ENCODE data around the gene MYL7. TPM values are rescaled to one million over a fixed set of nuclear protein-coding genes. Genes with fewer than 3 reads are reported as not detected.

The MYL7 gene
- total and polyA plus RNA-seq, 2 experiments from 2014 or later: 4.8 TPM; not detected in 1

GRCh38 chr7:44138698-44139097 is 2.4 kb downstream of the MYL7 start:
- H3K4me3 ChIP-seq: no peak overlapping the region
- DNase-seq (ENCODE audit: low spot score): no peak
- H3K27ac Mint-ChIP-seq: no peak overlapping the region
- ATAC-seq: peak; percentile 60
- no peaks in the 10 kb centered on the region for H3K36me3 ChIP-seq (ENCODE audit: insufficient read depth)
- H3F3A ChIP-seq (replicated peaks; ENCODE audit: low read depth): no peaks in the 10 kb centered on the region
- H3K4me1 ChIP-seq (ENCODE audit: insufficient read depth): no peaks in the 10 kb centered on the region
- H3K36me3 Mint-ChIP-seq (ENCODE audit: low read depth): no peaks in the 10 kb centered on the region
- no peak overlapping the region for H3K4me3 Mint-ChIP-seq
- no peaks in the 10 kb centered on the region for H3K79me2 ChIP-seq (replicated peaks; ENCODE audit: insufficient read depth)
- peaks cover 22% of the 10 kb centered on the region for H3K27me3 Mint-ChIP-seq (ENCODE audit: insufficient read depth, low read depth, poor library complexity)
- H2AFZ ChIP-seq: no peak overlapping the region
- H3K9me3 Mint-ChIP-seq: no peaks in the 10 kb centered on the region
- H3K4me1 Mint-ChIP-seq: no peaks in the 10 kb centered on the region
- H3K9me2 ChIP-seq (ENCODE audit: insufficient read depth): no peaks in the 10 kb centered on the region
- no peak overlapping the region for H3K4me2 ChIP-seq
- no peaks in the 10 kb centered on the region for H4K20me1 ChIP-seq (replicated peaks; ENCODE audit: insufficient read depth)
- no peak overlapping the region for H3K27ac ChIP-seq (ENCODE audit: low read depth)
- peaks cover 6% of the 10 kb centered on the region; the same call in 1 of the 2 replicates for H3K27me3 ChIP-seq (ENCODE audit: insufficient read depth)
- peak in 1 of 2 experiments; percentile 54; a peak in 3 of 4 replicates for TF ChIP-seq CTCF (conservative IDR thresholded peaks at IDR 0.05; ENCODE audit: low read depth in 2 of 2)
- no peak for TF ChIP-seq NANOG (IDR thresholded peaks at IDR 0.05; ENCODE audit: borderline replicate concordance)

- H3K27ac Mint-ChIP-seq: no peak overlapping the region
- DNase-seq (ENCODE audit: low spot score) (no peak), ATAC-seq (no peak)
- H3K79me2 ChIP-seq (replicated peaks; ENCODE audit: insufficient read depth): no peaks in the 10 kb centered on the region
- no peak overlapping the region for H3K27ac ChIP-seq (ENCODE audit: low read depth)
- peaks cover 21% of the 10 kb centered on the region; the same call in 1 of the 2 replicates for H3K27me3 ChIP-seq (ENCODE audit: insufficient read depth)
- H3K4me1 ChIP-seq (ENCODE audit: insufficient read depth): peaks cover 8% of the 10 kb centered on the region
- H3K36me3 ChIP-seq (ENCODE audit: insufficient read depth): no peaks in the 10 kb centered on the region
- H3K4me1 Mint-ChIP-seq: peaks cover 15% of the 10 kb centered on the region
- no peaks in the 10 kb centered on the region for H3K36me3 Mint-ChIP-seq (ENCODE audit: low read depth)
- H3F3A ChIP-seq (replicated peaks; ENCODE audit: low read depth): no peaks in the 10 kb centered on the region
- H3K4me3 Mint-ChIP-seq: no peak overlapping the region
- no peaks in the 10 kb centered on the region for H3K9me2 ChIP-seq (ENCODE audit: insufficient read depth)
- 0 out of 2 replicates have a peak, but pooled peaks cover 6% of the 10 kb centered on the region for H4K20me1 ChIP-seq (replicated peaks; ENCODE audit: insufficient read depth)
- H3K27me3 Mint-ChIP-seq (ENCODE audit: insufficient read depth, low read depth, poor library complexity): peaks cover 28% of the 10 kb centered on the region
- no peak overlapping the region for H3K4me3 ChIP-seq
- no peak overlapping the region for H3K4me2 ChIP-seq
- H3K9me3 Mint-ChIP-seq: no peaks in the 10 kb centered on the region
- H2AFZ ChIP-seq: no peak overlapping the region
- no peak for TF ChIP-seq ZNF331 (CRISPR knock-in tag; IDR thresholded peaks at IDR 0.05; ENCODE audit: low read depth)
- TF ChIP-seq NANOG (IDR thresholded peaks at IDR 0.05; ENCODE audit: borderline replicate concordance): no peak
- no peak for TF ChIP-seq ZNF114 (CRISPR knock-in tag; IDR thresholded peaks at IDR 0.05)
- TF ChIP-seq CTCF (conservative IDR thresholded peaks at IDR 0.05; ENCODE audit: low read depth in 2 of 2): no peak
- no peak for TF ChIP-seq STAT1 (IDR thresholded peaks at IDR 0.05; ENCODE audit: unreplicated experiment)
- TF ChIP-seq EZH2phosphoT487 (IDR thresholded peaks at IDR 0.05; ENCODE audit: unreplicated experiment): no peak
- no peak for TF ChIP-seq CREB1 (CRISPR knock-in tag; IDR thresholded peaks at IDR 0.05; ENCODE audit: low read depth)
- no peak for TF ChIP-seq ZNF462 (CRISPR knock-in tag; IDR thresholded peaks at IDR 0.05)
- no peak for TF ChIP-seq EZH2 (IDR thresholded peaks at IDR 0.05; ENCODE audit: low read depth, unreplicated experiment)
- no peak for TF ChIP-seq POLR2AphosphoS5 (IDR thresholded peaks at IDR 0.05; ENCODE audit: low read depth)
- TF ChIP-seq ETS1 (IDR thresholded peaks at IDR 0.05): no peak
These were observed 4.4 kb downstream of the MYL7 start for GRCh38 chr7:44136731-44137130.
